ENCODE measurements around the gene FYCO1. TPM values are rescaled to one million over a fixed set of nuclear protein-coding genes. Genes with fewer than 3 reads are reported as not detected.

The FYCO1 gene
- total and polyA plus RNA-seq, 2 of the 8 experiments (the other 6 are each of a cell fraction or from before 2014, with no cell fraction given): 4.8 to 10.8 TPM

DNA sequence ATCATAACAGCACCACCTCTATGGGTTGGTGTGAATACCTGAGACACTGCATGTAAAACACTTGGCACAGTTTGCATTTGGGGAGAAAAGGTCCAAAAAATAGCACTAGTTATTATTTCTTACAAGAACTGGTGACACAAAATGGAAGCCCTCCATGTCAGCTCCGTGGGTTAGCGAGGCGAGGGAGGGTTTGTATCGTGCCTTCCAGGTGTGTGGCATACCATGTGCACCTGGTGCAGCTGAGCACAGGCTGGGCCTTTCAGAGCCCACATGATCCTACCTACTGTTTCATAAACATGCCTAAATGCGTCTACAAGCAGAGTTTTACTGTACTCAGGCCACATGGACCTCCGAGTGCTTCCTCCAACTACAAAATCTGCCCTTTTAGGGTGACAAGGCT, 46.7 kb downstream of the FYCO1 start:
- Histone ChIP-seq H4K5ac (ENCODE audit: insufficient read length, low read depth, low read length) (no peak overlapping the region), H3K4me3 (ENCODE audit: extremely low read depth in 1 of 4, insufficient read depth in 2 of 4, low read depth in 3 of 4, low read length in 4 of 4) (no peak overlapping the region), H3K4me1 (replicated peaks in 1 of 4; ENCODE audit: control insufficient read depth in 3 of 4, insufficient read depth in 4 of 4, low read length in 3 of 4) (no peaks in the 10 kb centered on the region), H3K79me2 (ENCODE audit: control insufficient read depth in 1 of 2, insufficient read depth in 2 of 2, low read length in 2 of 2) (no peaks in the 10 kb centered on the region), H3K36me3 (ENCODE audit: control insufficient read depth in 2 of 4, insufficient read depth in 4 of 4, low read length in 3 of 4) (peaks cover 8 to 57% (median 49%) of the 10 kb centered on the region in 4 experiments; a peak in 7 of 8 replicates), H3K14ac (ENCODE audit: insufficient read length) (no peak overlapping the region), H2BK12ac (ENCODE audit: low read depth, low read length) (no peak overlapping the region), H2BK15ac (ENCODE audit: low read length) (no peak overlapping the region), H2AFZ (ENCODE audit: low read length) (no peak overlapping the region), H3K9me3 (ENCODE audit: insufficient read depth in 2 of 2, low read depth in 1 of 2, low read length in 1 of 2) (no peaks in the 10 kb centered on the region), H4K91ac (replicated peaks; ENCODE audit: insufficient read length, low read length) (no peak overlapping the region), H3K18ac (ENCODE audit: extremely low read depth, low read length) (no peak overlapping the region), H2BK20ac (ENCODE audit: low read length) (no peak overlapping the region), H3K4me2 (ENCODE audit: insufficient read depth in 1 of 2, low read depth in 2 of 2, low read length in 2 of 2) (no peak overlapping the region), H3K4ac (replicated peaks; ENCODE audit: insufficient read length, low read depth, low read length) (no peak overlapping the region), H3K79me1 (ENCODE audit: low read depth, low read length) (no peaks in the 10 kb centered on the region), H3K56ac (replicated peaks; ENCODE audit: insufficient read length, low read depth, low read length) (no peak overlapping the region), H4K8ac (ENCODE audit: extremely low read depth, insufficient read depth, low read length) (no peak overlapping the region), H4K20me1 (replicated peaks in 1 of 2; ENCODE audit: control insufficient read depth in 1 of 2, insufficient read depth in 2 of 2, low read length in 2 of 2) (peaks cover 0 to 4% of the 10 kb centered on the region in 2 experiments), H2BK5ac (ENCODE audit: low read depth, low read length) (no peak overlapping the region), H3K23ac (ENCODE audit: insufficient read length) (no peak overlapping the region), H2BK120ac (replicated peaks; ENCODE audit: low read depth, low read length) (no peak overlapping the region), H2AK5ac (ENCODE audit: low read depth, low read length) (no peak overlapping the region), H3K27ac (ENCODE audit: low read depth, low read length) (no peak overlapping the region), H3K23me2 (ENCODE audit: low read depth, low read length) (no peaks in the 10 kb centered on the region), H3K9ac (replicated peaks in 1 of 4; ENCODE audit: extremely low read depth in 1 of 4, low read depth in 3 of 4, low read length in 3 of 4) (no peak overlapping the region), H3K27me3 (replicated peaks in 1 of 4; ENCODE audit: control insufficient read depth in 3 of 4, extremely low read depth in 1 of 4, insufficient read depth in 3 of 4, low read length in 3 of 4) (no peaks in the 10 kb centered on the region)
- TF ChIP-seq ASH2L (IDR thresholded peaks at IDR 0.05; ENCODE audit: low read length) (no peak), POLR2AphosphoS5 (IDR thresholded peaks at IDR 0.05; ENCODE audit: low read depth, low read length) (no peak), KDM4A (IDR thresholded peaks at IDR 0.05; ENCODE audit: low read depth, low read length, severe bottlenecking) (no peak), SRF (IDR thresholded peaks at IDR 0.05; ENCODE audit: low read depth, low read length) (no peak)
- no peak for FAIRE-seq
- 95% methylated on average over 6 of the region's 6 CpGs; no CpG with 5 or more reads in 1 of the 2 experiments for WGBS, 2 experiments (ENCODE audit: extremely low coverage in 1 of 2, insufficient coverage in 1 of 2, insufficient read length in 1 of 2, insufficient replicate concordance in 2 of 2, low coverage in 1 of 2, low lambda C conversion rate in 2 of 2, missing lambda C conversion rate in 1 of 2)
- POLR2A ChIA-PET (ENCODE audit: partially characterized antibody): no interaction called here
- CTCF ChIA-PET (ENCODE audit: partially characterized antibody): interaction anchor here (1.1 to 1.4 kb wide), 2 partner anchors 10 to 21 kb away, joined by 3 read pairs; no protein-coding TSS in a partner anchor
- no peak for DNase-seq (ENCODE audit: low read depth in 1 of 2, low spot score in 2 of 2)
